Measurements from ENCODE around the gene ARHGEF10L.

DNA sequence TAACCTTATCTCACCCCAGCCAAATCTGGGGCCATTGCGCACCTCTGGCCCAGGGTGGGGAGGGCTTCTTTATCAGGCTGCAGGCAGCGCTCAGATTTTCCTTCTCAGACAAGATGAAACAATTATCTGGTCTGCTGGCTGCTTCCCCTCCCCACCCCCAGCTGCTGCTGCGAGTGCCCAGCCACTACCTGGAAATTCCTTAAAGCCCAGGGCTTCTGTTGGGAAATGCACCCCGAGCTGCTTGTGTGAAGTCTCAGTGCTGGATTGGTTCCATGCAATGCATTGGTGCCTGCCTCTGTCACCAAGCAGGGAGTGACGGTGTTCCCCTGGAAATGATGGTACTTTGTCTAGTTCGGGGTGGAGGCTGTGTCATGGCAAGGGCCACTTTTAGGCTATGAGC is 197.1 kb downstream of the ARHGEF10L start:
- TF ChIP-seq, protein P1, sequence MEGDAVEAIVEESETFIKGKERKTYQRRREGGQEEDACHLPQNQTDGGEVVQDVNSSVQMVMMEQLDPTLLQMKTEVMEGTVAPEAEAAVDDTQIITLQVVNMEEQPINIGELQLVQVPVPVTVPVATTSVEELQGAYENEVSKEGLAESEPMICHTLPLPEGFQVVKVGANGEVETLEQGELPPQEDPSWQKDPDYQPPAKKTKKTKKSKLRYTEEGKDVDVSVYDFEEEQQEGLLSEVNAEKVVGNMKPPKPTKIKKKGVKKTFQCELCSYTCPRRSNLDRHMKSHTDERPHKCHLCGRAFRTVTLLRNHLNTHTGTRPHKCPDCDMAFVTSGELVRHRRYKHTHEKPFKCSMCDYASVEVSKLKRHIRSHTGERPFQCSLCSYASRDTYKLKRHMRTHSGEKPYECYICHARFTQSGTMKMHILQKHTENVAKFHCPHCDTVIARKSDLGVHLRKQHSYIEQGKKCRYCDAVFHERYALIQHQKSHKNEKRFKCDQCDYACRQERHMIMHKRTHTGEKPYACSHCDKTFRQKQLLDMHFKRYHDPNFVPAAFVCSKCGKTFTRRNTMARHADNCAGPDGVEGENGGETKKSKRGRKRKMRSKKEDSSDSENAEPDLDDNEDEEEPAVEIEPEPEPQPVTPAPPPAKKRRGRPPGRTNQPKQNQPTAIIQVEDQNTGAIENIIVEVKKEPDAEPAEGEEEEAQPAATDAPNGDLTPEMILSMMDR (tag by site-specific recombination; IDR thresholded peaks at IDR 0.05) = no peak
- TF ChIP-seq ZNF184 (tag by site-specific recombination; IDR thresholded peaks at IDR 0.05) = no peak
- TF ChIP-seq, protein P2, sequence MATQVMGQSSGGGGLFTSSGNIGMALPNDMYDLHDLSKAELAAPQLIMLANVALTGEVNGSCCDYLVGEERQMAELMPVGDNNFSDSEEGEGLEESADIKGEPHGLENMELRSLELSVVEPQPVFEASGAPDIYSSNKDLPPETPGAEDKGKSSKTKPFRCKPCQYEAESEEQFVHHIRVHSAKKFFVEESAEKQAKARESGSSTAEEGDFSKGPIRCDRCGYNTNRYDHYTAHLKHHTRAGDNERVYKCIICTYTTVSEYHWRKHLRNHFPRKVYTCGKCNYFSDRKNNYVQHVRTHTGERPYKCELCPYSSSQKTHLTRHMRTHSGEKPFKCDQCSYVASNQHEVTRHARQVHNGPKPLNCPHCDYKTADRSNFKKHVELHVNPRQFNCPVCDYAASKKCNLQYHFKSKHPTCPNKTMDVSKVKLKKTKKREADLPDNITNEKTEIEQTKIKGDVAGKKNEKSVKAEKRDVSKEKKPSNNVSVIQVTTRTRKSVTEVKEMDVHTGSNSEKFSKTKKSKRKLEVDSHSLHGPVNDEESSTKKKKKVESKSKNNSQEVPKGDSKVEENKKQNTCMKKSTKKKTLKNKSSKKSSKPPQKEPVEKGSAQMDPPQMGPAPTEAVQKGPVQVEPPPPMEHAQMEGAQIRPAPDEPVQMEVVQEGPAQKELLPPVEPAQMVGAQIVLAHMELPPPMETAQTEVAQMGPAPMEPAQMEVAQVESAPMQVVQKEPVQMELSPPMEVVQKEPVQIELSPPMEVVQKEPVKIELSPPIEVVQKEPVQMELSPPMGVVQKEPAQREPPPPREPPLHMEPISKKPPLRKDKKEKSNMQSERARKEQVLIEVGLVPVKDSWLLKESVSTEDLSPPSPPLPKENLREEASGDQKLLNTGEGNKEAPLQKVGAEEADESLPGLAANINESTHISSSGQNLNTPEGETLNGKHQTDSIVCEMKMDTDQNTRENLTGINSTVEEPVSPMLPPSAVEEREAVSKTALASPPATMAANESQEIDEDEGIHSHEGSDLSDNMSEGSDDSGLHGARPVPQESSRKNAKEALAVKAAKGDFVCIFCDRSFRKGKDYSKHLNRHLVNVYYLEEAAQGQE (tag by site-specific recombination; IDR thresholded peaks at IDR 0.05) = no peak
- no peak for TF ChIP-seq SP2 (tag by site-specific recombination; IDR thresholded peaks at IDR 0.05)
- TF ChIP-seq, protein P3, sequence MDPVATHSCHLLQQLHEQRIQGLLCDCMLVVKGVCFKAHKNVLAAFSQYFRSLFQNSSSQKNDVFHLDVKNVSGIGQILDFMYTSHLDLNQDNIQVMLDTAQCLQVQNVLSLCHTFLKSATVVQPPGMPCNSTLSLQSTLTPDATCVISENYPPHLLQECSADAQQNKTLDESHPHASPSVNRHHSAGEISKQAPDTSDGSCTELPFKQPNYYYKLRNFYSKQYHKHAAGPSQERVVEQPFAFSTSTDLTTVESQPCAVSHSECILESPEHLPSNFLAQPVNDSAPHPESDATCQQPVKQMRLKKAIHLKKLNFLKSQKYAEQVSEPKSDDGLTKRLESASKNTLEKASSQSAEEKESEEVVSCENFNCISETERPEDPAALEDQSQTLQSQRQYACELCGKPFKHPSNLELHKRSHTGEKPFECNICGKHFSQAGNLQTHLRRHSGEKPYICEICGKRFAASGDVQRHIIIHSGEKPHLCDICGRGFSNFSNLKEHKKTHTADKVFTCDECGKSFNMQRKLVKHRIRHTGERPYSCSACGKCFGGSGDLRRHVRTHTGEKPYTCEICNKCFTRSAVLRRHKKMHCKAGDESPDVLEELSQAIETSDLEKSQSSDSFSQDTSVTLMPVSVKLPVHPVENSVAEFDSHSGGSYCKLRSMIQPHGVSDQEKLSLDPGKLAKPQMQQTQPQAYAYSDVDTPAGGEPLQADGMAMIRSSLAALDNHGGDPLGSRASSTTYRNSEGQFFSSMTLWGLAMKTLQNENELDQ (tag by site-specific recombination; IDR thresholded peaks at IDR 0.05; ENCODE audit: low read depth) = no peak
- TF ChIP-seq, protein P4, sequence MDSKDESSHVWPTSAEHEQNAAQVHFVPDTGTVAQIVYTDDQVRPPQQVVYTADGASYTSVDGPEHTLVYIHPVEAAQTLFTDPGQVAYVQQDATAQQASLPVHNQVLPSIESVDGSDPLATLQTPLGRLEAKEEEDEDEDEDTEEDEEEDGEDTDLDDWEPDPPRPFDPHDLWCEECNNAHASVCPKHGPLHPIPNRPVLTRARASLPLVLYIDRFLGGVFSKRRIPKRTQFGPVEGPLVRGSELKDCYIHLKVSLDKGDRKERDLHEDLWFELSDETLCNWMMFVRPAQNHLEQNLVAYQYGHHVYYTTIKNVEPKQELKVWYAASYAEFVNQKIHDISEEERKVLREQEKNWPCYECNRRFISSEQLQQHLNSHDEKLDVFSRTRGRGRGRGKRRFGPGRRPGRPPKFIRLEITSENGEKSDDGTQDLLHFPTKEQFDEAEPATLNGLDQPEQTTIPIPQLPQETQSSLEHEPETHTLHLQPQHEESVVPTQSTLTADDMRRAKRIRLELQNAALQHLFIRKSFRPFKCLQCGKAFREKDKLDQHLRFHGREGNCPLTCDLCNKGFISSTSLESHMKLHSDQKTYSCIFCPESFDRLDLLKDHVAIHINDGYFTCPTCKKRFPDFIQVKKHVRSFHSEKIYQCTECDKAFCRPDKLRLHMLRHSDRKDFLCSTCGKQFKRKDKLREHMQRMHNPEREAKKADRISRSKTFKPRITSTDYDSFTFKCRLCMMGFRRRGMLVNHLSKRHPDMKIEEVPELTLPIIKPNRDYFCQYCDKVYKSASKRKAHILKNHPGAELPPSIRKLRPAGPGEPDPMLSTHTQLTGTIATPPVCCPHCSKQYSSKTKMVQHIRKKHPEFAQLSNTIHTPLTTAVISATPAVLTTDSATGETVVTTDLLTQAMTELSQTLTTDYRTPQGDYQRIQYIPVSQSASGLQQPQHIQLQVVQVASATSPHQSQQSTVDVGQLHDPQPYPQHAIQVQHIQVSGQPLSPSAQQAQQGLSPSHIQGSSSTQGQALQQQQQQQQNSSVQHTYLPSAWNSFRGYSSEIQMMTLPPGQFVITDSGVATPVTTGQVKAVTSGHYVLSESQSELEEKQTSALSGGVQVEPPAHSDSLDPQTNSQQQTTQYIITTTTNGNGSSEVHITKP (tag by site-specific recombination; IDR thresholded peaks at IDR 0.05) = no peak
- TF ChIP-seq, protein P5, sequence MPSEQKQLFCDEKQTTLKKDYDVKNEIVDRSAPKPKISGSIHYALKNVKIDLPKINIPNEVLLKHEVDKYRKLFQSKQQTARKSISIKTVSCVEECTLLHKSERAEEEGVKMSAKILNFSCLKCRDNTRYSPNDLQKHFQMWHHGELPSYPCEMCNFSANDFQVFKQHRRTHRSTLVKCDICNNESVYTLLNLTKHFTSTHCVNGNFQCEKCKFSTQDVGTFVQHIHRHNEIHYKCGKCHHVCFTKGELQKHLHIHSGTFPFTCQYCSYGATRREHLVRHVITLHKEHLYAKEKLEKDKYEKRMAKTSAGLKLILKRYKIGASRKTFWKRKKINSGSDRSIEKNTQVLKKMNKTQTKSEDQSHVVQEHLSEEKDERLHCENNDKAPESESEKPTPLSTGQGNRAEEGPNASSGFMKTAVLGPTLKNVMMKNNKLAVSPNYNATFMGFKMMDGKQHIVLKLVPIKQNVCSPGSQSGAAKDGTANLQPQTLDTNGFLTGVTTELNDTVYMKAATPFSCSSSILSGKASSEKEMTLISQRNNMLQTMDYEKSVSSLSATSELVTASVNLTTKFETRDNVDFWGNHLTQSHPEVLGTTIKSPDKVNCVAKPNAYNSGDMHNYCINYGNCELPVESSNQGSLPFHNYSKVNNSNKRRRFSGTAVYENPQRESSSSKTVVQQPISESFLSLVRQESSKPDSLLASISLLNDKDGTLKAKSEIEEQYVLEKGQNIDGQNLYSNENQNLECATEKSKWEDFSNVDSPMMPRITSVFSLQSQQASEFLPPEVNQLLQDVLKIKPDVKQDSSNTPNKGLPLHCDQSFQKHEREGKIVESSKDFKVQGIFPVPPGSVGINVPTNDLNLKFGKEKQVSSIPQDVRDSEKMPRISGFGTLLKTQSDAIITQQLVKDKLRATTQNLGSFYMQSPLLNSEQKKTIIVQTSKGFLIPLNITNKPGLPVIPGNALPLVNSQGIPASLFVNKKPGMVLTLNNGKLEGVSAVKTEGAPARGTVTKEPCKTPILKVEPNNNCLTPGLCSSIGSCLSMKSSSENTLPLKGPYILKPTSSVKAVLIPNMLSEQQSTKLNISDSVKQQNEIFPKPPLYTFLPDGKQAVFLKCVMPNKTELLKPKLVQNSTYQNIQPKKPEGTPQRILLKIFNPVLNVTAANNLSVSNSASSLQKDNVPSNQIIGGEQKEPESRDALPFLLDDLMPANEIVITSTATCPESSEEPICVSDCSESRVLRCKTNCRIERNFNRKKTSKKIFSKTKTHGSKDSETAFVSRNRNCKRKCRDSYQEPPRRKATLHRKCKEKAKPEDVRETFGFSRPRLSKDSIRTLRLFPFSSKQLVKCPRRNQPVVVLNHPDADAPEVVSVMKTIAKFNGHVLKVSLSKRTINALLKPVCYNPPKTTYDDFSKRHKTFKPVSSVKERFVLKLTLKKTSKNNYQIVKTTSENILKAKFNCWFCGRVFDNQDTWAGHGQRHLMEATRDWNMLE (tag by site-specific recombination; conservative IDR thresholded peaks at IDR 0.05; ENCODE audit: low read depth) = no peak
- no peak for TF ChIP-seq ZNF677 (tag by site-specific recombination; IDR thresholded peaks at IDR 0.05)
- no peak for TF ChIP-seq HOXA7 (CRISPR knock-in tag; IDR thresholded peaks at IDR 0.05; ENCODE audit: borderline replicate concordance)
- TF ChIP-seq, protein P6, sequence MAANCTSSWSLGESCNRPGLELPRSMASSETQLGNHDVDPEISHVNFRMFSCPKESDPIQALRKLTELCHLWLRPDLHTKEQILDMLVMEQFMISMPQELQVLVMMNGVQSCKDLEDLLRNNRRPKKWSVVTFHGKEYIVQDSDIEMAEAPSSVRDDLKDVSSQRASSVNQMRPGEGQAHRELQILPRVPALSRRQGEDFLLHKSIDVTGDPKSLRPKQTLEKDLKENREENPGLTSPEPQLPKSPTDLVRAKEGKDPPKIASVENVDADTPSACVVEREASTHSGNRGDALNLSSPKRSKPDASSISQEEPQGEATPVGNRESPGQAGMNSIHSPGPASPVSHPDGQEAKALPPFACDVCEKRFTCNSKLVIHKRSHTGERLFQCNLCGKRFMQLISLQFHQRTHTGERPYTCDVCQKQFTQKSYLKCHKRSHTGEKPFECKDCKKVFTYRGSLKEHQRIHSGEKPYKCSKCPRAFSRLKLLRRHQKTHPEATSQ (tag by site-specific recombination; IDR thresholded peaks at IDR 0.05) = no peak
- TF ChIP-seq, protein P7, sequence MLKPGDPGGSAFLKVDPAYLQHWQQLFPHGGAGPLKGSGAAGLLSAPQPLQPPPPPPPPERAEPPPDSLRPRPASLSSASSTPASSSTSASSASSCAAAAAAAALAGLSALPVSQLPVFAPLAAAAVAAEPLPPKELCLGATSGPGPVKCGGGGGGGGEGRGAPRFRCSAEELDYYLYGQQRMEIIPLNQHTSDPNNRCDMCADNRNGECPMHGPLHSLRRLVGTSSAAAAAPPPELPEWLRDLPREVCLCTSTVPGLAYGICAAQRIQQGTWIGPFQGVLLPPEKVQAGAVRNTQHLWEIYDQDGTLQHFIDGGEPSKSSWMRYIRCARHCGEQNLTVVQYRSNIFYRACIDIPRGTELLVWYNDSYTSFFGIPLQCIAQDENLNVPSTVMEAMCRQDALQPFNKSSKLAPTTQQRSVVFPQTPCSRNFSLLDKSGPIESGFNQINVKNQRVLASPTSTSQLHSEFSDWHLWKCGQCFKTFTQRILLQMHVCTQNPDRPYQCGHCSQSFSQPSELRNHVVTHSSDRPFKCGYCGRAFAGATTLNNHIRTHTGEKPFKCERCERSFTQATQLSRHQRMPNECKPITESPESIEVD (tag by site-specific recombination; IDR thresholded peaks at IDR 0.05) = no peak
- no peak for TF ChIP-seq ZNF830 (tag by site-specific recombination; IDR thresholded peaks at IDR 0.05; ENCODE audit: low read depth)
- no peak for TF ChIP-seq ZNF274 (IDR thresholded peaks at IDR 0.05; ENCODE audit: low read length)
- no peak for TF ChIP-seq ZNF274 (tag by site-specific recombination; IDR thresholded peaks at IDR 0.05; ENCODE audit: borderline replicate concordance)
- no peak for TF ChIP-seq ZNF768 (tag by site-specific recombination; IDR thresholded peaks at IDR 0.05)
